KMS-11 (cell line): ENCODE data around the gene MYO18B.

Experiments
- H2AFZ ChIP-seq: fragments of 200-600 bp; sonication (generic); 2 replicates; pipeline ENCODE4 v1.6.1; 2016; ENCODE audit warnings: antibody characterized with exemption, mixed run types, low read depth
- H3K27ac ChIP-seq: fragments of 200-600 bp; sonication (generic); 2 replicates; pipeline ENCODE4 v1.6.1; 2016; ENCODE audit warnings: mild to moderate bottlenecking, mixed run types
- H3K27me3 ChIP-seq: fragments of 200-600 bp; sonication (generic); 2 replicates; pipeline ENCODE4 v1.6.1; 2017; ENCODE audit warnings: mild to moderate bottlenecking, low read depth, mixed run types, moderate library complexity; ENCODE audit not compliant: insufficient read depth
- H3K36me3 ChIP-seq: fragments of 200-600 bp; sonication (generic); 2 replicates; pipeline ENCODE4 v1.6.1; 2017; ENCODE audit warnings: mild to moderate bottlenecking, mixed run types; ENCODE audit not compliant: insufficient read depth
- H3K4me1 ChIP-seq: fragments of 200-600 bp; sonication (generic); 2 replicates; pipeline ENCODE4 v1.6.1; 2016; ENCODE audit warnings: mild to moderate bottlenecking, low read depth, mixed run types; ENCODE audit not compliant: poor library complexity, severe bottlenecking
- H3K4me2 ChIP-seq: fragments of 200-600 bp; sonication (generic); 2 replicates; pipeline ENCODE4 v1.7.0; 2016; ENCODE audit warnings: mild to moderate bottlenecking, mixed run types
- H3K4me3 ChIP-seq: fragments of 200-600 bp; sonication (generic); IDR thresholded peaks from 2 replicates; pipeline ENCODE4 v1.6.1; 2017; ENCODE audit warnings: low read depth, low read length, mixed read lengths; ENCODE audit not compliant: insufficient read depth
- H3K79me2 ChIP-seq: fragments of 200-600 bp; sonication (generic); 2 replicates; pipeline ENCODE4 v1.6.1; 2016; ENCODE audit warnings: low read depth, mixed run types; ENCODE audit not compliant: insufficient read depth
- H3K9ac ChIP-seq: fragments of 200-600 bp; sonication (generic); 2 replicates; pipeline ENCODE4 v1.6.1; 2016; ENCODE audit warnings: mild to moderate bottlenecking, mixed run types
- H4K20me1 ChIP-seq: fragments of 200-600 bp; sonication (generic); 2 replicates; pipeline ENCODE4 v1.6.1; 2016; ENCODE audit warnings: mild to moderate bottlenecking, mixed run types; ENCODE audit not compliant: insufficient read depth
- TF ChIP-seq, protein P1 (sequence below): fragments of 200-600 bp; sonication (generic); conservative IDR thresholded peaks from 2 replicates; pipeline ENCODE4 v1.6.1; 2017; ENCODE audit warnings: low read depth, mild to moderate bottlenecking, antibody characterized with exemption, low read length, moderate library complexity, mixed read lengths

Gene MYO18B

DNA sequence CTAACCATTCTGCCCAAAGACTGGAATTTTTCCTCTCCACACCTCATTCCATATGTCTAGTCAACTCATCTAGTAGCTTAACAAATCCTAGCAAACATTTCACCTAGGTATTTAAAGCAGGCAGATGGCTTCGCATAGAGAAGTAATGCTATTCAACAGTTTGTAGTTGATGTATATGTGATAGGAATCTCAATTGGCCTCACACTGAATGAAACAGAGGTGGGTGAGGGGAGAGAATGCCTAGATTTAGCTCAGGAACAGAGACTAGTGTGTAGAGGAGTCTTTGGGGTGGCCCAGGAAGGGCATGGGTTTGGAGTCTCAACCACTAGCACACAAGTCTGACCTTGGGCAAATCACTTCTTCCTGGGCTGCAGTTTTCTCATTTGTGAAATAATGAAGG, 196.2 kb downstream of the MYO18B start:
- H3K79me2 ChIP-seq, result no peaks in the 10 kb centered on the region
- TF ChIP-seq, protein P1, sequence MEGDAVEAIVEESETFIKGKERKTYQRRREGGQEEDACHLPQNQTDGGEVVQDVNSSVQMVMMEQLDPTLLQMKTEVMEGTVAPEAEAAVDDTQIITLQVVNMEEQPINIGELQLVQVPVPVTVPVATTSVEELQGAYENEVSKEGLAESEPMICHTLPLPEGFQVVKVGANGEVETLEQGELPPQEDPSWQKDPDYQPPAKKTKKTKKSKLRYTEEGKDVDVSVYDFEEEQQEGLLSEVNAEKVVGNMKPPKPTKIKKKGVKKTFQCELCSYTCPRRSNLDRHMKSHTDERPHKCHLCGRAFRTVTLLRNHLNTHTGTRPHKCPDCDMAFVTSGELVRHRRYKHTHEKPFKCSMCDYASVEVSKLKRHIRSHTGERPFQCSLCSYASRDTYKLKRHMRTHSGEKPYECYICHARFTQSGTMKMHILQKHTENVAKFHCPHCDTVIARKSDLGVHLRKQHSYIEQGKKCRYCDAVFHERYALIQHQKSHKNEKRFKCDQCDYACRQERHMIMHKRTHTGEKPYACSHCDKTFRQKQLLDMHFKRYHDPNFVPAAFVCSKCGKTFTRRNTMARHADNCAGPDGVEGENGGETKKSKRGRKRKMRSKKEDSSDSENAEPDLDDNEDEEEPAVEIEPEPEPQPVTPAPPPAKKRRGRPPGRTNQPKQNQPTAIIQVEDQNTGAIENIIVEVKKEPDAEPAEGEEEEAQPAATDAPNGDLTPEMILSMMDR, result no peak
- no peaks in the 10 kb centered on the region for H3K36me3 ChIP-seq
- H3K27ac ChIP-seq, result no peak overlapping the region
- no peak overlapping the region for H3K9ac ChIP-seq
- no peak overlapping the region for H3K4me3 ChIP-seq
- H4K20me1 ChIP-seq, result no peaks in the 10 kb centered on the region
- H3K27me3 ChIP-seq, result no peaks in the 10 kb centered on the region; the same call in 1 of the 2 replicates
- H2AFZ ChIP-seq, result no peak overlapping the region
- no peak overlapping the region for H3K4me2 ChIP-seq
- no peaks in the 10 kb centered on the region for H3K4me1 ChIP-seq

GRCh38 chr22:25939384-25939783, 197.4 kb downstream of the MYO18B start:
- TF ChIP-seq, protein P1, result no peak
- no peak overlapping the region for H3K4me3 ChIP-seq
- H3K27ac ChIP-seq, result no peak overlapping the region
- H3K36me3 ChIP-seq, result no peaks in the 10 kb centered on the region
- H3K4me2 ChIP-seq, result no peak overlapping the region
- H3K9ac ChIP-seq, result no peak overlapping the region
- no peaks in the 10 kb centered on the region for H3K79me2 ChIP-seq
- H4K20me1 ChIP-seq, result no peaks in the 10 kb centered on the region
- no peaks in the 10 kb centered on the region; the same call in 1 of the 2 replicates for H3K27me3 ChIP-seq
- no peak overlapping the region for H2AFZ ChIP-seq
- no peaks in the 10 kb centered on the region for H3K4me1 ChIP-seq

GRCh38 chr22:25940479-25940878, 198.5 kb downstream of the MYO18B start:
- Histone ChIP-seq H4K20me1 (no peaks in the 10 kb centered on the region), H3K9ac (no peak overlapping the region), H3K27ac (no peak overlapping the region), H3K79me2 (no peaks in the 10 kb centered on the region), H3K4me1 (no peaks in the 10 kb centered on the region), H3K27me3 (no peaks in the 10 kb centered on the region; the same call in 1 of the 2 replicates), H3K4me3 (no peak overlapping the region), H3K4me2 (no peak overlapping the region), H2AFZ (no peak overlapping the region), H3K36me3 (no peaks in the 10 kb centered on the region)
- TF ChIP-seq, protein P1, result no peak

- Histone ChIP-seq H3K4me2 (no peak overlapping the region), H3K27me3 (no peaks in the 10 kb centered on the region; the same call in 1 of the 2 replicates), H2AFZ (no peak overlapping the region), H3K36me3 (no peaks in the 10 kb centered on the region), H3K4me1 (no peaks in the 10 kb centered on the region), H4K20me1 (no peaks in the 10 kb centered on the region), H3K9ac (no peak overlapping the region), H3K79me2 (no peaks in the 10 kb centered on the region), H3K27ac (no peak overlapping the region), H3K4me3 (no peak overlapping the region)
- TF ChIP-seq, protein P1, result no peak
These were observed 199.5 kb downstream of the MYO18B start for GRCh38 chr22:25941365-25941960.
